HuH-7.5 (cell line): ENCODE data around the gene ACKR3.

ENCODE experiments used
- DNase-seq: peaks from one replicate; pipeline ENCODE4 v3.0.0; 2011; ENCODE audit warnings: low spot score

ACKR3 gene

DNA sequence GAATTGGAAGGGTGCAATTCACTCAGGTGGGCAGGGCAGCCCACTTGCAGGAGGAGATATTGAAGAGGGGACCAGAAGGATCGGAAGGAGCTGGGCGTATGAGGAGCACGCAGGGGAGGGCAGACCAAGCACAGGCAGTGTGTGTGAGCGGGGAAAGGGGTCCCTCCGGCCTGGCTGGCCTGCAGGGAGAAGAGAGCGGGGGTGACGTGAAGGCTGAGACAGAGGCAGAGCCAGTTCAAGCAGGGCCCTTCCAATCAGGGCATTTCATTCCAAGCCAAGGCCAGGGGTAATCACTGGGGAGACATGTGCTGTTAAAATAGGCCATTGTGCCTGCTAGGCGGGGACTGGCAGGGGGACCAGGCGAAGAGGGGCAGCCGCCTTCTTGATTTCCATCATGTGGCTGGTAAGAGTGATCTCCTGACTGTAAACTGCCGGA lies 62.2 kb downstream of the ACKR3 start:
- no peak for DNase-seq
